ENCODE measurements around the gene RBP2. TPM values are rescaled to one million over a fixed set of nuclear protein-coding genes. Genes with fewer than 3 reads are reported as not detected.

RBP2 gene
- total RNA-seq, result not detected

GRCh38 chr3:139476348-139476747, at the start of gene RBP2:
Gene RBP2 (minus strand): TSS chr3:139476516. CDS start chr3:139476459, 57 bp downstream.
- CTCF ChIA-PET, result no interaction called here

GRCh38 chr3:139524841-139525636, 48.7 kb upstream of the RBP2 start:
- POLR2A ChIA-PET, result no interaction called here
- CTCF ChIA-PET, result no interaction called here

More at GRCh38 chr3:139476348-139476747, at the start of gene RBP2:
- POLR2A ChIA-PET, result no interaction called here

- ChIA-PET POLR2A (no interaction called here), CTCF (interaction anchor here (0.8 kb wide), 1 partner anchor 643 kb away, joined by 3 read pairs; no protein-coding TSS in a partner anchor)
These were observed 47.4 kb upstream of the RBP2 start for GRCh38 chr3:139523718-139524117.

- POLR2A ChIA-PET, result no interaction called here
- CTCF ChIA-PET, result interaction anchor here (0.8 kb wide), 1 partner anchor 643 kb away, joined by 3 read pairs; no protein-coding TSS in a partner anchor
These were observed 46.9 kb upstream of the RBP2 start for GRCh38 chr3:139523166-139523565.

- ChIA-PET POLR2A (no interaction called here), CTCF (no interaction called here)
These were observed 46.1 kb upstream of the RBP2 start for GRCh38 chr3:139522421-139522820.

- CTCF ChIA-PET, result no interaction called here
- POLR2A ChIA-PET, result no interaction called here
These were observed 45.5 kb upstream of the RBP2 start for GRCh38 chr3:139521816-139522215.

DNA sequence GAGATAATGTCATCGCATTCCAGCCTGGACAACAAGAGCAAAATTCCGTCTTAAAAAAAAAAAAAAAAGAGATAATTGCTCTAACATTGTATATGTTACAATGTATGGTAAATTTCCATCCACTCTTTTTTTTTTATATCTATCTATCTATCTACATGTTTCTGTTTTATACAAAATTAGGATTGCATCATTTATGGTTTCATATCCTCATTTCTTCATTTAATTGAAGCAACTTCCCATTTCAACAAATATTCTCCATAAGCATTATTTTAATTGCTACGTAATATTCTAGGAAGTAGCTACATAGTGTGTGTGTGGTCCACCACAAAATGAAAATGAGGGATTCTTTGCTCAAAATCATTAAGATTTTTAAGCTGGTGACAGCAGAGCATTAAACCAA, 44.8 kb upstream of the RBP2 start:
- ChIA-PET POLR2A (no interaction called here), CTCF (no interaction called here)

DNA sequence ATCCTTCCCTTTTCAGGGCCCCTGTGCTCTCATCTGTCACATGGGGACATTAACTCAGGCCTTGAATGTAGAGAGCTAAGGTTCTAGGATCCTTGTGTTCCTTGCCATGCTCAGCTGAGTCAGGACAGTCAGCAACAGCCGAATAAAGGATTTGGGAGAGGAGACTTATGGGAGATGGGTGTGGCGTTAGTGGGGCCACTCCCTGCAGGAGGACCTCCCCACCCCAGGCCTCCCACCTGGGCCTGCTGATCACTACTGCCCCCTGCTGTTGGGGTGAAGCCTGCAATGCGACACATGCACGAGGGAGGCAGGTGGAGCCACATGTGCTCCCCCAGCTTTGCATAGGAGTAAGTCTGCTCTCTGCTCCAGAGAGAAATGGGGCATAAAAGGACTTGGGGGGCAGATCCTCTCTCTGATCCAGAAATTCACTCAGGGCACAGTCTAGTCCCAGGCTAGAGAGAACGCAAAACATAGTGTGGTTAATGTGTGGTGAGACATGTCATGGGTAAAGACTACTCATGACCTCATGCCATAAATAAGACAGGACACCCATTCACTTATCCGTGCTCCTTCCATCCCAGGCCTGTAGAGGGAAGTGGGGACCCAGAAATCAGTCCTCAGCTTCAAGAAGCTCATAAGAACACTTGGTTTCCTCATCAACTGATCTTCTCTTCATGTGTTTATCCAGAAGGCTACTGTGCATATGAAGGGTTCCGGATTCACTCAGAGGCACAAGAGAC, 43.9 kb upstream of the RBP2 start:
- POLR2A ChIA-PET, result no interaction called here

DNA sequence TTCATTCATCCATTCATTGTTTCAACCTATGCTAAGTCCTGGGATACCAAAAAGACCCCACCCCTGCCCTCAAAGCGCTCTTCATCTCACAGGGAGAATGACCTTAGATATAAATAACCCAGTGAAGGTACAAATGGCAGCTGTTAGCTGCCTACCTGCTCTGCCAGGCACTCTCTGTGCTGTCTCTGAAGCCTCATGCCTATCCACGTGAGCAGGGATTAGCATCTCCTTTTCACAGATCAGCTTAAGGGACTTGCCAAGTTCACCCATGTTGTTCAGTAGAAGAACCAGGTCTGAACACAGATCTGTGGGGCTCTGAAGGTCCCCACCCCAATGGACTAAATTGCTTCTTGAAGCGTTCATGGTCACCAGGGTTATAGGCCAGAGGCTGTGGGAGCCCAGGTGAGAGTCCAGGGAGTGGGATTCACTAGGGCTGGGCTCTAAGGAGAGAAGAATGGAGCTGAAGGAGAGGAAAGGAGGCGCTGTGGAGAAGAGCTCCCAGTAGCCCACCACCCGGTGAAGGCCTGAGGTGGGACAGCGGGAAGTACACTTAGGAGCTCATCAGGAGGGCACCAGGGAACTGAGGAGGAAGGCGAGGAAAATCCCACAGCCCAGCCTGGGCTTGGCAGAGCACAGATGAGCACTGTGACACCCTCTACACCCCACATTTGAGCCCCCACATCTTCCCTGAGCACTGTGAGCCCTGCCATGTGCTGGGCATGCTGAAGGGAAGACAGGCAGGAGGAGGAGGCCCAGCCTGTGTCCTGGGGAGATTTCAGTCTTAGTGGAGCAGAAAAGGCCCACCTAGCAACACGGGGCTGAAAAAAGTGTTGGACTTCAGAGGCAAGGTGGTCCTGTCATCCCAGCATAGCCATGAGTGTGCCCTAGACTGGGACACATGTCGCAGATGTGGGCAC, 42.9 kb upstream of the RBP2 start:
- POLR2A ChIA-PET, result no interaction called here
- CTCF ChIA-PET, result no interaction called here

More for the DNA sequence above, 43.9 kb upstream of the RBP2 start:
- CTCF ChIA-PET, result no interaction called here

DNA sequence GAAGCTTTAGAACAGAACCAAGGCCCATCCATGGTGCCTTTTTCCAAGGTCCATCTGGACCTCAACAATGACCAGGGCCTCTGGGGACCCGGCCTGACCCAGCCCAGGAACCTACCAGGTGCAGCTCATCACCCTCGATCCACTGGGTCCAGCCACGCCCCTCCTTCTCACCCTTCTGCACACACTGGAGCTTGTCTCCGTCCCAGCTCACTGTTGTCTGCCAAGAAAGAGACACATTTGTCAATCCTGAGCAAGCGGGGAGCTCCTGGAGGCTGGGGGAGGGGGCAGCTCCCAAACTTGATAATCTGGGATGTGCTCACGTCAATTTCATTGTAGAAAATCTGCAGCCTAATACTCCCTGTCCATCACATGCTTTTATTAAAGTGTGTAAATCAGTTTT, 42.0 kb upstream of the RBP2 start:
- ChIA-PET CTCF (no interaction called here), POLR2A (no interaction called here)

DNA sequence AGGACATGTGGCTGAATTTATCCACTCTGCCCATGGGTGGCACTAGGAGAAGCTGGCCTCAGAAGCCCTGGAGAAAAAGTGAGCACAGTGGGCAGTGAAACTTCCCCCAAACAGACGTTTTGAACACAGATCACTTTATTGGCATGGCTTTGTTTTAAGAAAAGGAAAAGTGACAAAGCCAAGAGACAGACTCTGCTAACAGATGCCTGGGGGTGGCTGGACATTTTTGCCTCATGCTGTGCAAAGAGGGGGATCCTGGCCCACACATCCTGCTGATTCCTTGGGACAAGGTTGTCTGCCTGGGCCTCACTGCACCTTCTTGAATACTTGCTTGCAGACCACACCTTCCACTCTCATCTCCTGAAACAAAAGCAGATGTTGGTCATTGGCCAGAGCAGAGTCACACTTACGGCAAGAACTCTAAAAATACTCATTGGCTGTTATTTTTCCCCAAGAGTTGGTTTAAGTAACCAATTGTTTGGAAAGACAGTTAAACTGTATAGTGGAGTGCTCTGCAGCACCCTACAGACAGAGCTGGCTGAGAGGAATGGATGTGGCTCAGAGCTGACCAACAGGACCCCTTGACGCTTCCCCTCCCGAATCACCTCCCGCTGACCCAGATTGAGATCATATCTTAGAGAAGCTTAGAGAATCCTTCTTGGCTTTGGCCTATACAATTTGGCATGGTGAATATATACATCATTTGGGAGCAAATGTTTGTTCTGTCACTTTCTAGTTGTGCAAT, 41.2 kb upstream of the RBP2 start:
- ChIA-PET CTCF (no interaction called here), POLR2A (no interaction called here)

- POLR2A ChIA-PET, result no interaction called here
- CTCF ChIA-PET, result no interaction called here
These were observed 38.4 kb upstream of the RBP2 start for GRCh38 chr3:139514741-139515140.

GRCh38 chr3:139509631-139510030, 33.3 kb upstream of the RBP2 start:
- CTCF ChIA-PET, result no interaction called here
- POLR2A ChIA-PET, result no interaction called here

GRCh38 chr3:139506766-139507165, 30.4 kb upstream of the RBP2 start:
- CTCF ChIA-PET, result no interaction called here
- POLR2A ChIA-PET, result no interaction called here

DNA sequence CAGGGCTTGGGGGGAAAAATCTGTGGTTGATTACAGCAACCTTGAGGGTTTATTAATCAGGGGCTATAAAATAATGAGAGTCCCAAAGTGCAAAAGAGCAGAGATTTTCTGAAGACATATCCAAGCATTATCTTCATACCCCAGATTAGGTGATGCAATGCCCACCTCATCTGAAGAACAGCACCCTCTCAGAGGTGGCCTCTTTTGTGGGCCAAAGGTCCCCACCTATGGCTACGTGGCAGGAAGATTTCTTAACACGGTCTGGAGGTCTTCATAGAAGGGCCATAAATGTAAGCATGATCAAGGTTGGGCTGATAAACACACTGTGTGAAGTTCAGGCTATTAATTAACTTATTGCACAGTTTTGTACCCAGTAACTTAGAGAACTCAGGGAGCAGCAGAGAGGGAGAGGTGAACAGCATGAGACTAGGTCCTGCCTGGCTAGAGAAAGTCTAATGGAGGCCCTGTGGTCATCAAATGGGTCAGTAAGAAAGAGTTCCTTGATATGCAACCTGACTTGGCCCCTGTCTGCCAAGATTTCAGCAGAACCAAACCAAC, 29.6 kb upstream of the RBP2 start:
- POLR2A ChIA-PET, result no interaction called here
- CTCF ChIA-PET, result no interaction called here

DNA sequence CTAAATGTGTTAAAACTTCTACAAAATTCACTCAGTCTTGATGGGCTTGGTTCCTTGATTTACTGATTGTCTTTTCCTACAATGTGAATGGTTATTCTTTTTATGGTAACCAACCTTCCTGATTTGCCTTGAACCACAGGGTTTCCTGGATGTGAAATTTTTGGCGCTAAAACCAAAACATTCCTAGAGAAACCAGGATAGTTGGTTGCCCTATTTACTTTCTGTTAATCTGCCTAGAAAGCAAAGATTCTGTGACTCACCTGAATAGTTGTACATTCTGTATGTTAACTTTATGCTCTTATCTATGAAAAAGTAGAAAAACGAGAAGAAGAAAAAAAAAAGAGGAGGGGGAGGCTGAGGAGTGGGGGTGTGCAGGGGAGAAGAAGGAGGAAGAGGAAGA, 23.2 kb upstream of the RBP2 start:
- ChIA-PET CTCF (no interaction called here), POLR2A (no interaction called here)

GRCh38 chr3:139493826-139494385, 17.6 kb upstream of the RBP2 start:
- CTCF ChIA-PET, result no interaction called here

DNA sequence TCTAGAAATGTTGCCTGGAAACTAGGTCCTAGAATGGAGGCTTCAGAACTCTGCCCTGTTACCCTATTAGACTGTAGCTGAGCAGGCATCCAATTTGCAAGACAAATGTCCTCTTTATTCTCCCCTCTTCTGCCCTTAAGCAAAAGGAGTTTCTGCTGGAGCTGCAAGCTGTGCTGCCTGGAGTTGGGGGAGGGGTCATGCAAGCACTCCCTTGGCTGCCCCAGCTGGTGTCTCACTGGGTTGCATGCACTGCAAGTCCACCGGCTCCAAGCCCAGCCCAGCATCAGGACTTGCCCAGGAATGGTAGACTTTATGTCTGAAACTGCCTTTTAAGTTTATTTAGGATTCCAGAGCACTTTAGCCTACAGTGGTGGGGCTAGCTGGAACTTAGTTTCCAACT, 15.7 kb upstream of the RBP2 start:
- ChIA-PET CTCF (no interaction called here), POLR2A (no interaction called here)

More at GRCh38 chr3:139493826-139494385, 17.6 kb upstream of the RBP2 start:
- POLR2A ChIA-PET, result no interaction called here

DNA sequence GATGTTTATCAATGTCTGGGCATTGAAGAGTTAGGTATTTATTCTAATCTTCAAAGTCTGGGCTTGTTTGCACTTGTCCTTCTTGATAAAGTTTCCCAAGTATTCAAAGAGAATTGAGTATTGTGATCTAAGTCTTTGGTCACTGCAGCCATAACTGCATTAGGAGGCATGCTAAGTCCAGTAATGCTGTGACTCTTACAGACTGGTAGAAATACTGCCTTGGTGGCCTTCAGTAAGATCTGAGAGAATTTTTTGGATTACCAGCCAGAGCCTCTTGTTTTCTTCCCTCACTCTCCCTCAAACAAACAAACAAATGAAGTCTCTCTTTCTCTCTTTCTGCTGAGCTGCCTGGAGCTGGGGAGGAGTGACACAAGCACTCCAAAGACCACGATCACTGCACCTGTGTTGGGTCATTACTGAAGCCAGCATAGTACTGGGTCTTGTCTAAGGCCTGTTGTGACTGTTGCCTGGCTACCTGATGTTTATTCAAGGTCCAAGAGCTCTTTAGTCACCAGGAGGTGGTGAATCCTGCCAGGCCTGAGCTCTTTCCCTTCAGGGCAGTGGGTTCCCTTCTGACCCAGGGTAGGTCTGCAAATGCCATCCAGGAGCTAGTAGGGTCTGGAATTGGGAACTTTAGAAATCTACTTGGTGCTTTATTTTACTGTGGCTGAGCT, 14.8 kb upstream of the RBP2 start:
- ChIA-PET POLR2A (no interaction called here), CTCF (no interaction called here)

Measured in activated CD8-positive, alpha-beta memory T cell treated with anti-CD3 and anti-CD28 coated beads for 36 hours (primary cell).